Measurements from ENCODE around the gene CNPY1.

Gene CNPY1

DNA sequence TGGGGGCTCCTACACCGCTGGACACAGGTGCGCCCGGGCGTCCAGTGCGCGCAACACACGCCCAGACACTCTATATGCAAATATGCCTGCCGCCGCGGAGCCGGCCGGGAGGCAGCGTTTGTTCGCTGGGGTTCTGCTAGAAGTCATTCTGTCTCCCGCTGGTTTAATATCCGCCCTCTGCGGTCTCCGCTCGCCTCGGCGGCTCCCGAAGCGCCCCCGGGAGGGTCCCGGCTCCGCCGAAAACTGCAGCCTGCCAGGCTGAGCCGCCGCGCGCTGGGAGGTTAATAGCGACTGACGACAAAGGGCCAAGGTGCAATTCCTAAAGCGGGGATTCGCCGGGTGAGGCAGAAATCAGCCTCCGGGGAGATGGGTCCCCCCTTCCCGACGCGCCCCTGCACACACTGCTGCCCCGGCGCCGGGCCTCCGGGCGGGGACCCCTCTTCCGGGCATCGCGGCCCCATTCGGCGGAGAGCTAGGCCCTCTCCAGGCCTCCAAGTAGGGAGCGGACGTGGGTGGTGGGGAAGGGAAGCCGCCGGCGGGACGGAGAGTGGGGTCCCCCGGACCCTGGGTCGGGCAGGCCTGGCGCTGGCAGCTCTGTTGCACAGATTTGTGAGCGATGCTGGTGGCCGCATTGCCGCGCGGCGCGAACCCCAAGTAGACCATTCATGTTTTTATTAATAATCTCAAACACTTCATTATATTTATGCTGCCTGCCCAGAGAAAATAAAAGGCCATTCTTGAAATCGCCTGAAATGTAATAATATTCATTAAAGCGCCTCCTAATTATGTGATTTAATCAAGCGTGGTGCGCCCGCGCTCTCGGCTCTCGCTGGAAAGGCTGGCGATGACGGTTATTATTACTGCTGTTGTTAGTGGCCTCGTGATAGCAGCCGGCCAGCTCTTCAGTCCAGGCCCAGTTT lies 79.3 kb downstream of the CNPY1 start:
- 1% methylated on average over 66 of the region's 78 CpGs for WGBS

GRCh38 chr7:155466142-155466813 lies 80.1 kb downstream of the CNPY1 start:
- H3K27ac ChIP-seq (ENCODE audit: low read length, poor library complexity, severe bottlenecking), result no peak overlapping the region
- no peak overlapping the region for H4K91ac ChIP-seq (ENCODE audit: low read length)
- H4K8ac ChIP-seq (ENCODE audit: low read length), result no peak overlapping the region
- DNase-seq, result no peak
- peaks cover 4% of the 10 kb centered on the region for H3K9me3 ChIP-seq (ENCODE audit: control insufficient read depth, low read length)
- peaks cover 30% of the 10 kb centered on the region for H3K4me1 ChIP-seq (ENCODE audit: control insufficient read depth, insufficient read depth, low read depth, low read length)
- H3K36me3 ChIP-seq (ENCODE audit: control insufficient read depth in 1 of 2, insufficient read depth in 2 of 2, low read depth in 1 of 2, low read length in 2 of 2), result no peaks in the 10 kb centered on the region
- H3K14ac ChIP-seq (ENCODE audit: low read length in 2 of 2), result no peak overlapping the region
- no peak overlapping the region for H2BK5ac ChIP-seq (ENCODE audit: low read depth, low read length, poor library complexity, severe bottlenecking)
- H2BK12ac ChIP-seq (ENCODE audit: low read length in 2 of 2), result no peak overlapping the region
- H3K9ac ChIP-seq (ENCODE audit: low read length), result no peak overlapping the region
- no peak overlapping the region for H2BK120ac ChIP-seq (ENCODE audit: low read depth, low read length)
- no peak overlapping the region for H3K18ac ChIP-seq (ENCODE audit: low read depth in 1 of 2, low read length in 2 of 2)
- no peak overlapping the region for H2AK5ac ChIP-seq (ENCODE audit: low read length, severe bottlenecking)
- peaks cover 94 to 98% of the 10 kb centered on the region in 2 experiments for H3K27me3 ChIP-seq (ENCODE audit: control insufficient read depth in 1 of 2, insufficient read depth in 1 of 2, low read length in 2 of 2)
- H2BK15ac ChIP-seq (ENCODE audit: low read depth, poor library complexity, severe bottlenecking), result no peak overlapping the region
- no peaks in the 10 kb centered on the region for H3K79me1 ChIP-seq (replicated peaks; ENCODE audit: low read length, poor library complexity, severe bottlenecking)
- H3K23ac ChIP-seq (ENCODE audit: low read length in 2 of 2), result no peak overlapping the region
- 2% methylated on average over 42 of the region's 42 CpGs for WGBS
- peak overlapping the region; percentile 64 for H3K4me2 ChIP-seq (ENCODE audit: low read length, poor library complexity, severe bottlenecking)
- H2AFZ ChIP-seq (ENCODE audit: low read depth, low read length), result no peak overlapping the region
- H3K4ac ChIP-seq (ENCODE audit: low read depth in 1 of 2, low read length in 2 of 2), result no peak overlapping the region
- H3K4me3 ChIP-seq (ENCODE audit: insufficient read depth in 1 of 2, low read depth in 1 of 2, low read length in 2 of 2), result no peak overlapping the region

More for the DNA sequence above, 79.3 kb downstream of the CNPY1 start:
- H2BK15ac ChIP-seq (ENCODE audit: low read depth, poor library complexity, severe bottlenecking), result no peak overlapping the region
- H3K4me2 ChIP-seq (ENCODE audit: low read length, poor library complexity, severe bottlenecking), result peak overlapping the region; percentile 64
- H3K18ac ChIP-seq (ENCODE audit: low read depth in 1 of 2, low read length in 2 of 2), result no peak overlapping the region
- H3K4me1 ChIP-seq (ENCODE audit: control insufficient read depth, insufficient read depth, low read depth, low read length), result peaks cover 35% of the 10 kb centered on the region
- H2BK12ac ChIP-seq (ENCODE audit: low read length in 2 of 2), result no peak overlapping the region
- no peaks in the 10 kb centered on the region for H3K36me3 ChIP-seq (ENCODE audit: control insufficient read depth in 1 of 2, insufficient read depth in 2 of 2, low read depth in 1 of 2, low read length in 2 of 2)
- DNase-seq, result no peak
- H3K27ac ChIP-seq (ENCODE audit: low read length, poor library complexity, severe bottlenecking), result no peak overlapping the region
- H2AK5ac ChIP-seq (ENCODE audit: low read length, severe bottlenecking), result no peak overlapping the region
- H3K23ac ChIP-seq (ENCODE audit: low read length in 2 of 2), result no peak overlapping the region
- H3K4ac ChIP-seq (ENCODE audit: low read depth in 1 of 2, low read length in 2 of 2), result no peak overlapping the region
- peaks cover 88 to 98% of the 10 kb centered on the region in 2 experiments for H3K27me3 ChIP-seq (ENCODE audit: control insufficient read depth in 1 of 2, insufficient read depth in 1 of 2, low read length in 2 of 2)
- no peak overlapping the region for H3K14ac ChIP-seq (ENCODE audit: low read length in 2 of 2)
- H4K8ac ChIP-seq (ENCODE audit: low read length), result no peak overlapping the region
- no peaks in the 10 kb centered on the region for H3K79me1 ChIP-seq (replicated peaks; ENCODE audit: low read length, poor library complexity, severe bottlenecking)
- H2BK120ac ChIP-seq (ENCODE audit: low read depth, low read length), result no peak overlapping the region
- H3K9ac ChIP-seq (ENCODE audit: low read length), result no peak overlapping the region
- H3K9me3 ChIP-seq (ENCODE audit: control insufficient read depth, low read length), result peaks cover 4% of the 10 kb centered on the region
- H3K4me3 ChIP-seq (ENCODE audit: insufficient read depth in 1 of 2, low read depth in 1 of 2, low read length in 2 of 2), result no peak overlapping the region
- no peak overlapping the region for H2AFZ ChIP-seq (ENCODE audit: low read depth, low read length)
- H4K91ac ChIP-seq (ENCODE audit: low read length), result no peak overlapping the region
- H2BK5ac ChIP-seq (ENCODE audit: low read depth, low read length, poor library complexity, severe bottlenecking), result no peak overlapping the region

GRCh38 chr7:155465761-155466141 lies 80.6 kb downstream of the CNPY1 start:
- Histone ChIP-seq H3K4me1 (ENCODE audit: control insufficient read depth, insufficient read depth, low read depth, low read length) (peaks cover 27% of the 10 kb centered on the region), H2BK5ac (ENCODE audit: low read depth, low read length, poor library complexity, severe bottlenecking) (no peak overlapping the region), H3K79me1 (replicated peaks; ENCODE audit: low read length, poor library complexity, severe bottlenecking) (no peaks in the 10 kb centered on the region), H3K36me3 (ENCODE audit: control insufficient read depth in 1 of 2, insufficient read depth in 2 of 2, low read depth in 1 of 2, low read length in 2 of 2) (no peaks in the 10 kb centered on the region), H2BK120ac (ENCODE audit: low read depth, low read length) (no peak overlapping the region), H2AFZ (ENCODE audit: low read depth, low read length) (no peak overlapping the region), H3K9me3 (ENCODE audit: control insufficient read depth, low read length) (peaks cover 4% of the 10 kb centered on the region), H4K91ac (ENCODE audit: low read length) (no peak overlapping the region), H3K23ac (ENCODE audit: low read length in 2 of 2) (no peak overlapping the region), H3K4me3 (ENCODE audit: insufficient read depth in 1 of 2, low read depth in 1 of 2, low read length in 2 of 2) (no peak overlapping the region), H3K14ac (ENCODE audit: low read length in 2 of 2) (no peak overlapping the region), H3K4me2 (ENCODE audit: low read length, poor library complexity, severe bottlenecking) (no peak overlapping the region), H3K27me3 (ENCODE audit: control insufficient read depth in 1 of 2, insufficient read depth in 1 of 2, low read length in 2 of 2) (peaks cover 94 to 98% of the 10 kb centered on the region in 2 experiments), H3K4ac (ENCODE audit: low read depth in 1 of 2, low read length in 2 of 2) (no peak overlapping the region), H2BK15ac (ENCODE audit: low read depth, poor library complexity, severe bottlenecking) (no peak overlapping the region), H2AK5ac (ENCODE audit: low read length, severe bottlenecking) (no peak overlapping the region), H2BK12ac (ENCODE audit: low read length in 2 of 2) (no peak overlapping the region), H3K18ac (ENCODE audit: low read depth in 1 of 2, low read length in 2 of 2) (no peak overlapping the region), H4K8ac (ENCODE audit: low read length) (no peak overlapping the region), H3K27ac (ENCODE audit: low read length, poor library complexity, severe bottlenecking) (no peak overlapping the region), H3K9ac (ENCODE audit: low read length) (no peak overlapping the region)
- no peak for DNase-seq
- WGBS, result 40% methylated on average over 7 of the region's 9 CpGs

All from mesenchymal stem cell (in vitro differentiated cells and primary cell).